Activated T-helper 9 cell treated with anti-CD3 and anti-CD28 coated beads, Interleukin-2, amount 50 U/mL, for 16 hours (primary cell): ENCODE measurements around the gene HMHB1.

Experiments used
- DNase-seq: peaks from one replicate; pipeline ENCODE4 v3.0.0-alpha.2; 2020; ENCODE audit warnings: low read depth

HMHB1 gene

DNA sequence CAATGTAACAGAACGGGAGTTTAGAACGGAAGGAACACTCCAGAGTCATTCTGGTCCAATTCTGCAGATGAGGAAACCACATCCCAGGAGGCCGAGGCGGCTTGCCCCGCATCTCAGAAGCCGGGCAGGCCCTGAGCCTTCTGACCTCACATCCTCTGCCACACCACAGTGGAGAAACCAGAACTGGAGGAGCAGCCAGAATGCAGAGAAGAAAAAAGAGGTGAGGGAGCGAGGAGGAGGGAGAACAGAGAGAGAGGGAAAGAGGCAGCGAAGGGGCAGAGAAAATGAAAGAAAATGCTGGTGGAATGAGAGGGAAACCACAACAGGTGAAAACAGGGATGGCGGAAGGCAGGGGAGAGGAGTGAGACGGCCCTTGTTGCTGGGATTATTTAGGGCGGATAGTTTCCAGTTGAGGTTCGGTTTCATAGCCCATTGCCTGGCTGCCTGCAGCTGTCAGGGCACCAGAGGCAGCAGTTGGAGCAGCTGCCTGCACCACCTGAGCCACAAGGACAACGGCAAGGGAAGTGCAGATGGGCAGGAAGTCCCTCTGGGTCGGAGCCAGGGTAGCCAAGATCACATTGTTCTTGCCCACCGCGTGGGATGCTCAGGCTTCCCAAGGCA, at the start of gene HMHB1:
Gene HMHB1, plus strand, starts transcription at position 77 of the 621 bp plus-strand sequence.
- no peak for DNase-seq

DNA sequence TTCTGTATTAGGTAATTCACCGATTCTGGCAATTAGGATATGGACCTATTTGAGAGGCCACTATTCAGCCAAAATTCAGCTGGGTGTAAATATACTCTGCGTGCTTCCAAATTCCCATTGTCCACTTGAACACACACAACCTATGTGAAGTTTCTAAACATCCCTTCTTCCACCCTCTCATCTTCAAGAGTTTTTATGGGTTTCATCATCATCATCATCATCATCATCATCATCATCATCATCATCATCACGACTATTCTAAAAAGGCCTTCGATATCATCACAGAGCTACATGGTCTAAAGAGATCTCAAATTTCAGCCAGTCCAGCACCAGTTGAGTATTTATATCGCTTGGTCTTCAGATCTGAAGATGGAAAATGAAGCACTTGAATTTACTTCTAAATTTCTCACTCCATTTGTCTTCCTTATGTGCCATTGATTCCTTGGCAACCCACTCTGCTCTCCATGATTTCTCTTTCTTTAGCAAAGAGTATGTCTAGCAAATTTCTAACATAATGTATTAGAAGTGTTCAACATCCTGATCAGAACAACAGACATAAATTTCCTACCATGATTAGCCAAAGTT, 49.2 kb upstream of the HMHB1 start:
- no peak for DNase-seq

- DNase-seq, result no peak
Measured at GRCh38 chr5:143767162-143767561, 44.8 kb upstream of the HMHB1 start.

- DNase-seq, result no peak
Measured at GRCh38 chr5:143769026-143769786, 42.8 kb upstream of the HMHB1 start.

GRCh38 chr5:143770450-143770849, 41.5 kb upstream of the HMHB1 start:
- DNase-seq, result no peak

DNA sequence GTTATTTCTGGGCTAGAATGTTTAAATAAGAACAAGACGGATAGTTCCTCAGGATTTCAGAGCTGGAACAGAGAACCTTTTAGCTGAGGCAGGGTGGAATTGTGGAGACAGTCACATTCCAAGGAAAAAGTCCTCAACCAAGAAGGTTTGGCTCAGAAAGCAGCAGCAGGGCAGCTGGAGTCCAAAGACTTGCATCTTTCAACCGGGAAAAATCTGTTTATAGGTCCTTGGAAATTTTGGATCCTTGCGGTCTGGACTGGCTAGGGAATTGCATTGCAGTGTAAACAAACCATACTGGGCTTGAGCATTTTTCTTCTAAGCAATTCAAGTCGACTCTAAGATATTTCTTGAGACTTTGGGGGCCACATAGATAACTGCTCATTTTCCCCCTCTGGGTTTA, 40.8 kb upstream of the HMHB1 start:
- DNase-seq, result no peak

GRCh38 chr5:143771602-143772001, 40.4 kb upstream of the HMHB1 start:
- no peak for DNase-seq

GRCh38 chr5:143772621-143773020, 39.3 kb upstream of the HMHB1 start:
- DNase-seq, result no peak

DNA sequence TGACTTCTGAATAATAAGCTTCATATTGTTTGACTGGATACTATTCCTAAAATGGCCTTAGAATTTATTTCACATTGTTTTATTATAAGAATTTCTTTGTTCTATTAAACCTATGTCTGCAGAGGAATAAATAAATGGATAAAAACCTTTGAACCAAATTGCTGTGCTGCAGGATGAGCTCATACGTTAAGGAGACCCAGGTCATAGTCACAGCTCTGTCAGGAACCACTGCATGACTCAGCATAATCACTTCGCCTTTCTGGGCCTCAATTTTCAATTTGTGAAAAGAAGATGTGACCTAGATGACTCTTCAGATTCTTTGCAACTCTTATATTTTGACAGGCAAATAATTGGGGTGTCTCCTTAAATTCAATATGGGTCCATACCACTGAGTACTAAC, 36.7 kb upstream of the HMHB1 start:
- no peak for DNase-seq

GRCh38 chr5:143776951-143777350, 35.0 kb upstream of the HMHB1 start:
- no peak for DNase-seq

GRCh38 chr5:143779506-143779905, 32.5 kb upstream of the HMHB1 start:
- DNase-seq, result no peak

DNA sequence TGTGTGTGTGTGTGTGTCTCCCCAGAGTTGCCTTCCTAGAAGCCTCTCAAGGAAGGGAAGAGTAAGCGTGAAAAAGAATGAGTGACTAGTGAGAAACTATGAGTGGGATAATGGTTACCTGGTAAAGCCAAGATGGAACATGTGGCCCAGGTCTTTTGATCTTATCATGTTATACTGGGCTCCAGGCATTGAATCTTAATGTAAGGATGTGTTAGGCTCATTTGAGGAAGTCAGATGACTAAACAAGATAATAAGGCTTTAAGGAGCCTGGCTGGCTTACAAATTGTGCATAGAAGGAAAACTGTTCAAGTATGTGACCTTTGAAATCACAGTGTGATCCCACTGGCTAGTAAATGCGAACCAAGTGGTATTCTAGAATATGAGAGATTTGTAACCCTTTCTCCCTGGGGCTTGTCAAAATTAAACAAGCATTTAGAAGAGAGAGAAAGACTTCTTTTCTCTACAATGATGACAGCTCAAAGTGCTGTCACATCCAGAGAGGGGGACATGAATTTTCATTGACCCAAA, 29.9 kb upstream of the HMHB1 start:
- no peak for DNase-seq

GRCh38 chr5:143782588-143783386, 29.2 kb upstream of the HMHB1 start:
- no peak for DNase-seq

DNA sequence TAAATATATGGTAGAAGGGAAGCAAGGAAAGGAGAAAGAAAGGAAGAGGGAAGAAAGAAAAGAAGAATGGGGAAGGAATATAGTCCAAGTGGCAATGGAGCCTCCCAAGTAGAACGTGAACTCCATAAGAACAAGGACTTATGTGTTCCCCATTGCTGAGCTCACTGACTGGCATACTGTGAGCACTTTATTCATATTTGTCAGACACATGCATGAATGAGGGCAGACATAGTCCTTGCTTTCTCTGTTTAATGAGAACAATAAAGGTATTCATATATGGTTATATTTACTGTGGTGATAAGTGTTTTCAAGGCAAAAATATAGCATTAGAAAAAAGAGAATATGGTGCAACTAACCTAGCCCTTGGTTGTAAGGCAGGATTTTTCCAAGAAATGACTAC, 23.6 kb upstream of the HMHB1 start:
- no peak for DNase-seq

DNA sequence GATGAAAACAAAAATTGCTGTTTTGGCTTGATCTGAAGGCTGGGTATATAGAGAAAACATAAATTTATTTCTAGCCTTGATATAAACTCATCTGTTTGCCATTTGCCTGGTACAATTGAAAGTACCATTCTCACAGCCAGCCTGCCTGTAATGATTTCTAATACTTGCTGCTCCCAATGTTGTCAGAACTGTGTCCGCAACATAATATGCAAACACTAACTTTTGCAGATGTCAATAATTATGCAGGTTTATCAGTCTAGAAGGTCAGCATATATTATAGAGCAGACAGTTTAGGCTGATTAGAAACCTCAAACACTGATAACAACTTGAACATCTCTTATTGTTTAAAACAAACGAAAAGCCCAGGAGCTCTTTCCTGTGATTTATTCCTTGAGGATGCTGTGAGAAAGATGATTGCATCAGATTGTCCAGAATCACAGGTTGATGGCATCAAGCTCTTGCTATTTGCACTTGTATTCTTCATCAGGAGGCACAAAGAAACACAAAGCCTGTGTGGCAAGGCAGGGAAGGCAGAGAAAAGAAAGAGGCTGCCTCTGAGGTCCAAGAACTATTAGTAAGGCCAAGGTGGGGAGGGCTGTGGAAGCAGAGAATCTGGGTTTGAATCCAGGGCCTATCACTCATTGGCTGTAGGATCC, 21.4 kb upstream of the HMHB1 start:
- no peak for DNase-seq

DNA sequence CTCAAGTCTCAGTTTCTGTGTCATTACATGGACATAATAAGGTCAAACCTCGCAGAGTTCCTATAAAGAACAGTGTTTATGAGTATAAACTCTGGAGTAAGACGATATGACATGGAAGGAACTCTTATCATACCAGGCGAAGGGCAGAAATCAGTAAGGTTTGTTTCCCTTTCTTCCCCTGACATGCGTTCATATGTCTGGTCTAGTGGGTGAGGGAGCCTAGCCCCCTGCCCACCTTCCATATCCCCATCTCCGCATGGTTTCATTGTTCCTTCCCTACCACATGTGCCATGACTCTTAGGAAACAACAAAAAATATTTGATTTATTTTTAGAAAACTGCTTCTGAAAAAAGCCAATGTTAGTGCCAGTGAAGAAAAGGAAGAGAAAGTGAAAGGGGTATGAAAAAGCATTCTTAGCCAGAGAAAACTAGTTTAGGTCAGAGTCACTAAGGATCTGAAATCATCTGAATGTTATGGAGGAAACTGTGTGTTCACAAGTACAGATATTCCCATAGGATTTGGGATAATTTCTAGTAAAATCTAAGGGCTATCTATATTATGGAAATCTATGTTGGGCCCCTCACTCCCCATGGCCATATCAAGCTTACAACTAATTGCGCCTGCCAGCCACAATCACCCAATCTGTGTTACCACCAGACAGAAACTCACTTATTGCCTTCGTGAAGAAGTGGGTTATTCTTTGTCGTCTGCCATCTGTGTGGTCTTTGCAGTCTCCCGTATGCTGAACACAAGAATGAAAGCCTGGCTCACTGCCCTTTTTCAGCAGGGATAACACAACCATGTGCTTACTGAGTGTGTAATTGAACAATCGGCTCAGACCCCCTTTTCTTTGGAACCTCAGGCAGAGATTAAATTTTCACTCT, 19.9 kb upstream of the HMHB1 start:
- DNase-seq, result no peak

GRCh38 chr5:143793249-143793648, 18.7 kb upstream of the HMHB1 start:
- DNase-seq, result no peak

- no peak for DNase-seq
Measured at GRCh38 chr5:143796125-143796524, 15.8 kb upstream of the HMHB1 start.

GRCh38 chr5:143796753-143797152, 15.2 kb upstream of the HMHB1 start:
- no peak for DNase-seq

- DNase-seq, result no peak
Measured at GRCh38 chr5:143800715-143801114, 11.2 kb upstream of the HMHB1 start.
